H9 (cell line): ENCODE data around the gene RNF157. TPM values are rescaled to one million over a fixed set of nuclear protein-coding genes. Genes with fewer than 3 reads are reported as not detected.

Source experiments
- DNase-seq: peaks from one replicate; pipeline ENCODE4 v3.0.0-alpha.2; 2017
- H2AFZ ChIP-seq: one replicate; pipeline ENCODE4 v1.6.1; 2013; ENCODE audit warnings: mild to moderate bottlenecking, low read length, control low read depth, moderate library complexity
- H2AK5ac ChIP-seq: 2 replicates; pipeline ENCODE4 v1.6.1; 2013; ENCODE audit warnings: low read length, control low read depth, mixed read lengths; ENCODE audit not compliant: insufficient read length
- H2BK120ac ChIP-seq: one replicate; pipeline ENCODE4 v1.6.1; 2013; ENCODE audit warnings: low read depth, mild to moderate bottlenecking, low read length, control low read depth, inconsistent platforms; ENCODE audit not compliant: poor library complexity, severe bottlenecking
- H2BK12ac ChIP-seq: 2 replicates; pipeline ENCODE4 v1.6.1; 2013; ENCODE audit warnings: low read length, control low read depth, mixed read lengths, low read depth; ENCODE audit not compliant: insufficient read length
- H2BK15ac ChIP-seq: 2 replicates; pipeline ENCODE4 v1.6.1; 2013; ENCODE audit warnings: low read depth, low read length, control low read depth
- H2BK20ac ChIP-seq: one replicate; pipeline ENCODE4 v1.6.1; 2013; ENCODE audit warnings: low read depth, mild to moderate bottlenecking, low read length, control low read depth, inconsistent platforms; ENCODE audit not compliant: poor library complexity, severe bottlenecking
- H2BK5ac ChIP-seq: 2 replicates; pipeline ENCODE4 v1.6.1; 2013; ENCODE audit warnings: low read length, control low read depth, mixed read lengths; ENCODE audit not compliant: insufficient read length
- H3K14ac ChIP-seq: 2 replicates; pipeline ENCODE4 v1.6.1; 2013; ENCODE audit warnings: low read length, control low read depth; ENCODE audit not compliant: insufficient read depth
- H3K18ac ChIP-seq: 2 replicates; pipeline ENCODE4 v1.6.1; 2013; ENCODE audit warnings: low read depth, mild to moderate bottlenecking, mixed read lengths, low read length, control low read depth; ENCODE audit not compliant: insufficient read length
- H3K23ac ChIP-seq: 2 replicates; pipeline ENCODE4 v1.6.1; 2013; ENCODE audit warnings: low read length, control low read depth, mixed read lengths, low read depth; ENCODE audit not compliant: insufficient read length
- H3K23me2 ChIP-seq: 2 replicates; pipeline ENCODE4 v1.6.1; 2013; ENCODE audit warnings: low read depth, mild to moderate bottlenecking, mixed read lengths, low read length, control low read depth; ENCODE audit not compliant: insufficient read length, poor library complexity, severe bottlenecking
- H3K27ac ChIP-seq: 2 replicates; pipeline ENCODE4 v1.5.1; 2013; ENCODE audit warnings: low read length, control low read depth, mixed read lengths, low read depth; ENCODE audit not compliant: insufficient read length
- H3K27me3 ChIP-seq: 2 replicates; pipeline ENCODE4 v1.6.1; 2013; ENCODE audit warnings: low read length, control low read depth, inconsistent platforms; ENCODE audit not compliant: insufficient read depth
- H3K4ac ChIP-seq: 2 replicates; pipeline ENCODE4 v1.6.1; 2013; ENCODE audit warnings: low read depth, mild to moderate bottlenecking, control low read depth, inconsistent platforms, low read length, moderate library complexity
- H3K4me1 ChIP-seq: 2 replicates; pipeline ENCODE4 v1.6.1; 2013; ENCODE audit warnings: low read length, control low read depth, inconsistent platforms; ENCODE audit not compliant: insufficient read depth
- H3K4me2 ChIP-seq: 2 replicates; pipeline ENCODE4 v1.6.1; 2013; ENCODE audit warnings: low read length, control low read depth, mixed read lengths; ENCODE audit not compliant: insufficient read length, insufficient read depth
- H3K56ac ChIP-seq: 2 replicates; pipeline ENCODE4 v1.6.1; 2013; ENCODE audit warnings: low read depth, mild to moderate bottlenecking, mixed read lengths, low read length, control low read depth; ENCODE audit not compliant: insufficient read length
- H3K79me1 ChIP-seq: 2 replicates; pipeline ENCODE4 v1.6.1; 2013; ENCODE audit warnings: low read depth, mild to moderate bottlenecking, moderate library complexity, low read length, control low read depth, inconsistent platforms; ENCODE audit not compliant: insufficient read depth, poor library complexity, severe bottlenecking
- H3K79me2 ChIP-seq: 2 replicates; pipeline ENCODE4 v1.6.1; 2013; ENCODE audit warnings: low read length, control low read depth, inconsistent platforms; ENCODE audit not compliant: insufficient read depth
- H3K9ac ChIP-seq: 2 replicates; pipeline ENCODE4 v1.6.1; 2013; ENCODE audit warnings: low read length, control low read depth, mixed read lengths; ENCODE audit not compliant: insufficient read length; ENCODE audit errors: extremely low read depth
- H3K9me3 ChIP-seq: one replicate; pipeline ENCODE4 v1.6.1; 2013; ENCODE audit warnings: low read depth, low read length, inconsistent platforms; ENCODE audit not compliant: control insufficient read depth
- H3T11ph ChIP-seq: one replicate; pipeline ENCODE4 v1.6.1; 2013; ENCODE audit warnings: mild to moderate bottlenecking, low read length, control low read depth, inconsistent platforms
- H4K20me1 ChIP-seq: one replicate; pipeline ENCODE4 v1.6.1; 2013; ENCODE audit not compliant: control insufficient read depth, insufficient read length, insufficient read depth
- H4K5ac ChIP-seq: 2 replicates; pipeline ENCODE4 v1.6.1; 2013; ENCODE audit warnings: low read depth, mild to moderate bottlenecking, mixed read lengths, low read length, control low read depth; ENCODE audit not compliant: insufficient read length
- H4K8ac ChIP-seq: replicated peaks from 2 replicates; pipeline ENCODE4 v1.6.1; 2013; ENCODE audit warnings: low read length, control low read depth, mixed read lengths, low read depth; ENCODE audit not compliant: insufficient read length
- H4K91ac ChIP-seq: 2 replicates; pipeline ENCODE4 v1.6.1; 2013; ENCODE audit warnings: low read depth, mild to moderate bottlenecking, moderate library complexity, mixed read lengths, low read length, control low read depth; ENCODE audit not compliant: insufficient read length
- H3K27ac Mint-ChIP-seq, 3 experiments: 2 replicates in 2 of 3; 3 replicates in 1 of 3; pipeline ENCODE4 v1.8.0; 2020 to 2021; ENCODE audit warnings: mixed read lengths in 3 of 3, mild to moderate bottlenecking in 1 of 3, moderate library complexity in 1 of 3
- H3K27me3 Mint-ChIP-seq: 2 replicates; pipeline ENCODE4 v1.8.0; 2021; ENCODE audit warnings: low read depth, mild to moderate bottlenecking, moderate library complexity, mixed read lengths
- H3K36me3 Mint-ChIP-seq, 3 experiments: 2 replicates in 2 of 3; 3 replicates in 1 of 3; pipeline ENCODE4 v1.8.0; 2020 to 2021; ENCODE audit warnings: low read depth in 3 of 3, mixed read lengths in 3 of 3; ENCODE audit not compliant: insufficient read depth in 1 of 3
- H3K4me1 Mint-ChIP-seq, 2 experiments: 2 replicates each; pipeline ENCODE4 v1.8.0; 2020; ENCODE audit warnings: mixed read lengths in 2 of 2
- H3K4me3 Mint-ChIP-seq, 2 experiments: 2 replicates in 1 of 2; 3 replicates in 1 of 2; pipeline ENCODE4 v1.8.0; 2020 to 2021; ENCODE audit warnings: mild to moderate bottlenecking in 2 of 2, mixed read lengths in 2 of 2, moderate library complexity in 1 of 2
- H3K9me3 Mint-ChIP-seq, 2 experiments: 2 replicates in 1 of 2; 3 replicates in 1 of 2; pipeline ENCODE4 v1.8.0; 2020; ENCODE audit warnings: mild to moderate bottlenecking in 2 of 2, mixed read lengths in 2 of 2, moderate library complexity in 1 of 2
- CTCF ChIP-seq: fragments of 200-600 bp; sonication (generic); conservative IDR thresholded peaks from 3 replicates; pipeline ENCODE4 v1.8.0; 2021; ENCODE audit warnings: antibody characterized with exemption, mild to moderate bottlenecking
- WGBS: extraction: QIAGEN DNeasy Blood & Tissue Kit; methylation state at CpG from one replicate; pipeline ENCODE4 v1.1.7; 2013; ENCODE audit warnings: missing lambda C conversion rate, low lambda C conversion rate, mixed read lengths; ENCODE audit not compliant: insufficient read length; ENCODE audit errors: extremely low coverage; 5-methylcytosine and 5-hydroxymethylcytosine counted together
- total RNA-seq: library from RNA; stranded (reverse); gene quantifications from 2 replicates; pipeline ENCODE4 v1.2.1, GENCODE V29; 2021

The RNF157 gene
- total RNA-seq, 1 experiment from 2014 or later: 9.9 TPM

- no peak overlapping the region for H3K23ac ChIP-seq
- no peaks in the 10 kb centered on the region for H3K79me1 ChIP-seq
- no peak overlapping the region for H4K8ac ChIP-seq
- H3K4me2 ChIP-seq: no peak overlapping the region
- H3K56ac ChIP-seq: no peak overlapping the region
- no peaks in the 10 kb centered on the region for H4K20me1 ChIP-seq
- H3K27ac Mint-ChIP-seq: no peak overlapping the region
- no peak overlapping the region for H3T11ph ChIP-seq
- no peak overlapping the region for H3K14ac ChIP-seq
- H2BK15ac ChIP-seq: no peak overlapping the region
- H3K36me3 Mint-ChIP-seq: no peaks in the 10 kb centered on the region; a peak in 1 of 7 replicates
- H3K4me1 ChIP-seq: 0 out of 2 replicates have a peak, but pooled peaks cover 2% of the 10 kb centered on the region
- H3K79me2 ChIP-seq: no peaks in the 10 kb centered on the region
- peak; percentile 95 for DNase-seq
- WGBS: no CpG with 5 or more reads among the region's 11 CpGs
- no peak overlapping the region for H4K5ac ChIP-seq
- no peaks in the 10 kb centered on the region for H3K9me3 ChIP-seq
- H2AK5ac ChIP-seq: no peak overlapping the region
- no peaks in the 10 kb centered on the region for H3K27me3 Mint-ChIP-seq
- H3K4me3 Mint-ChIP-seq: no peak overlapping the region
- H2BK12ac ChIP-seq: no peak overlapping the region
- no peak overlapping the region for H2BK20ac ChIP-seq
- peaks cover 2% of the 10 kb centered on the region in 2 experiments for H3K4me1 Mint-ChIP-seq
- H2BK120ac ChIP-seq: no peak overlapping the region
- TF ChIP-seq CTCF: peak; percentile 91
- H3K9ac ChIP-seq: no peak overlapping the region
- H4K91ac ChIP-seq: no peak overlapping the region
- no peaks in the 10 kb centered on the region for H3K9me3 Mint-ChIP-seq
- H3K27me3 ChIP-seq: no peaks in the 10 kb centered on the region
- no peak overlapping the region for H3K18ac ChIP-seq
- H3K23me2 ChIP-seq: no peaks in the 10 kb centered on the region
- no peak overlapping the region for H2AFZ ChIP-seq
- no peak overlapping the region for H3K27ac ChIP-seq
- H2BK5ac ChIP-seq: no peak overlapping the region
- no peak overlapping the region for H3K4ac ChIP-seq
These were observed 58.1 kb downstream of the RNF157 start for GRCh38 chr17:76182016-76182764.
